A549 treated with AZD9567 at 1 μM for 4 hours (cell line): ENCODE data around the gene GUCY2C. TPM values are rescaled to one million over a fixed set of nuclear protein-coding genes. Genes with fewer than 3 reads are reported as not detected.

Experiments used
- total RNA-seq: library from RNA; stranded (reverse); fragments of 200-300 nt; extraction: Qiagen RNA extraction; gene quantifications from 5 replicates; pipeline ENCODE4 v1.2.3, GENCODE V29; 2022; ENCODE audit not compliant: insufficient read depth

Gene GUCY2C
- total RNA-seq = 0.02 to 0.07 TPM in 2 of 5 replicates, not detected in the others

DNA sequence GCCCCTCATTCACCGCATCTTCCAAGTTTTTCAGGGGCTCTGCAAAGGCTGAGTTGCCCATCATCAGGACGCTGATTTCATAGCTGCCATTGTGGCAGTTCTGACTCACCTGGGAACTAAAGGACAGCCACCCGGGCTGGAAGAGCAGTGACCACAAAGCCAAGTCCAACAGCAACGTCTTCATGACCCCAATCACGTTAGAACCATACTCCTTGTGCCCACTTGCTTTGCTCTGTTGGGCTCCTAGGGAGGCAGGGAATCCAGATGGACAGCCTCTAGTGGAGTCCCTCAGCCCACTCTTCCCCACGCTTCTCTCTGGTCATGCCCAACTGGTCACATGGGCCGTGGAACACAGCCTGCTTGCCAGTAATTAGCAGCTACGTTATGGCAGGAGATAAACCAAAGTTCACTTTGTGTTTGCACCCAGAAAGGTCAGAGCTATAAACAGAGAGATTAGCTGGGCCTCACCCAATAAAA is at the start of gene GUCY2C:
TSS of gene GUCY2C (minus strand) at position 335 of the 477 bp plus-strand sequence. CDS start at position 184, 151 bp downstream.

DNA sequence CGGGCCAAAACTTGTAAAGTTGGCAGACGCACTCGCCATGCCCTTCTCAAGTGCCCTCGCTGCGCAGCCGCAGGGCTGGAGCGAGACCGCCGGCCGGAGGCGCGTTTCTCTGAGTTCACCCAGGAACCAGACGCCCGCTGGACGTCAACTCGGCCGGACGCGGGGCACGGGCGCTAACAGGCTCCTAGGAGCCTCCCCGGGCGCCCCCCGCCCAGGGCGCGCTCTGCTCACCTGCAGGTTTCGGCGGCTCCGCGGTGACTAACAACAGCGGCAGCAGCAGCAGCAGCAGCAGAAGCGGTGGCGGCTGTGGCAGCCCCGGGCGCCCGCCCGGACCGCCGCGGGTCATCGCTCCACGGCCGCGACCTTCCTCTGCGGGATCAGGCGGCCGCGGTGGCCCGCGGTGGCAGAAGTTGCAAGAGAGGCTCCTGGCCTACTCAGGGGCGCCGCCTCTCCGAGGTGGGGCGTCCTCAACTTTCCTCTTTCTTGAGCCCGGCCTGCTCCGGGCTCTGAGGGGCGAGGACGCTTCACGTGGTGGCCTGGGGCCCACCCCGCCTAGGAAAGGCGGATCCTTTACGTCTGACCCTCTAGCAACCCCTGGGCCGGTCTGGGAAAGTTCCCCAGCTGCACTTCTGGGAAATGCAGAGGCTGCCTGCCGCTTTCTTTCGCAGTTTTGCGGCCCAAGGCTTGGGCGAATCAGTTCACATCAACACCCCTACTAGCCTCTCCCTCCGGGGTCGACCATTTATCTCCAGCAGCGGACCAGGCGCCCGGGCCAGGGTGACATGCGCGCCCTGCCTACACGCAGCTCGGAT is 128.8 kb downstream of the GUCY2C start, which contains the start of gene PLBD1:
TSS of gene PLBD1 (minus strand) at position 533 of the 812 bp plus-strand sequence. CDS start at position 346, 187 bp downstream.

Other genes starting within 250 kb of the GUCY2C start
- 3.0 to 4.6 TPM (median 4.4 TPM) in 5 replicates for gene PLBD1, start 128.7 kb downstream of the GUCY2C start, total RNA-seq
- gene WBP11, start 106.9 kb upstream of the GUCY2C start, total RNA-seq = 44.1 to 48.9 TPM (median 47.0 TPM) in 5 replicates
- 1.4 to 2.2 TPM (median 1.7 TPM) in 4 of 5 replicates, not detected in the other for gene C12orf60, start 107.1 kb upstream of the GUCY2C start, total RNA-seq
- gene SMCO3, start 117.6 kb upstream of the GUCY2C start, total RNA-seq = not detected in 5 replicates
- not detected in 5 replicates for gene ART4, start 146.9 kb upstream of the GUCY2C start, total RNA-seq
- not detected in 5 replicates for gene MGP, start 189.3 kb upstream of the GUCY2C start, total RNA-seq
- gene ERP27, start 241.9 kb upstream of the GUCY2C start, total RNA-seq = not detected in 5 replicates